BLaER1 treated with 17β-estradiol and CSF1 and Interleukin-3, amounts not matched to agents 10 nM and 100 nM (cell line): ENCODE results near the gene RERGL.

Experiments
- H3K27ac ChIP-seq, 11 experiments: shearing (Covaris generic); formaldehyde crosslinking; 2 replicates each; pipeline ENCODE4 v1.8.1; 2022
- H3K27me3 ChIP-seq, 11 experiments: shearing (Covaris generic); formaldehyde crosslinking; 2 replicates each; pipeline ENCODE4 v1.8.1; 2022
- H3K36me3 ChIP-seq, 11 experiments: shearing (Covaris generic); formaldehyde crosslinking; 2 replicates each; pipeline ENCODE4 v1.8.1; 2022
- H3K4me1 ChIP-seq, 10 experiments: shearing (Covaris generic); formaldehyde crosslinking; 2 replicates each; pipeline ENCODE4 v1.8.1; 2022
- H3K4me2 ChIP-seq, 11 experiments: shearing (Covaris generic); formaldehyde crosslinking; 2 replicates each; pipeline ENCODE4 v1.8.1; 2022
- H3K4me3 ChIP-seq, 10 experiments: shearing (Covaris generic); formaldehyde crosslinking; 2 replicates each; pipeline ENCODE4 v1.8.1; 2022
- H3K9ac ChIP-seq, 11 experiments: shearing (Covaris generic); formaldehyde crosslinking; 2 replicates each; pipeline ENCODE4 v1.8.1; 2022
- H3K9me3 ChIP-seq, 11 experiments: shearing (Covaris generic); formaldehyde crosslinking; replicated peaks in 1 of 11; 2 replicates each; pipeline ENCODE4 v1.8.1; 2022
- H4K20me1 ChIP-seq, 11 experiments: shearing (Covaris generic); formaldehyde crosslinking; 2 replicates each; pipeline ENCODE4 v1.8.1; 2022
- Cebpa-rat ChIP-seq, 11 experiments: shearing (Covaris generic); IDR thresholded peaks; 2 replicates each; pipeline ENCODE4 v1.8.1; 2022

The RERGL gene, protein sequence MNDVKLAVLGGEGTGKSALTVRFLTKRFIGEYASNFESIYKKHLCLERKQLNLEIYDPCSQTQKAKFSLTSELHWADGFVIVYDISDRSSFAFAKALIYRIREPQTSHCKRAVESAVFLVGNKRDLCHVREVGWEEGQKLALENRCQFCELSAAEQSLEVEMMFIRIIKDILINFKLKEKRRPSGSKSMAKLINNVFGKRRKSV

GRCh38 chr12:18090093-18090492, at the start of gene RERGL:
TSS of gene RERGL (minus strand) at chr12:18090193. CDS start at chr12:18090140, 53 bp downstream.
- no peak within 1 kb of the TSS for H3K4me3 ChIP-seq
- H3K9me3 ChIP-seq, result peaks cover 0 to 7% (median 0%) of the 10 kb centered on the region in 11 experiments; a peak in 3 of 22 replicates
- H3K27ac ChIP-seq, result no peak within 1 kb of the TSS
- peaks cover 0 to 5% (median 0%) of the 10 kb centered on the region in 10 experiments; a peak in 3 of 20 replicates for H3K4me1 ChIP-seq
- no peaks in the 10 kb centered on the region for H3K36me3 ChIP-seq
- TF ChIP-seq Cebpa-rat (IDR thresholded peaks at IDR 0.05), result no peak
- no peak within 1 kb of the TSS for H3K4me2 ChIP-seq
- no peaks in the 10 kb centered on the region for H3K27me3 ChIP-seq
- no peak within 1 kb of the TSS for H3K9ac ChIP-seq
- H4K20me1 ChIP-seq, result no peaks in the 10 kb centered on the region

GRCh38 chr12:18139254-18139653, 49.3 kb upstream of the RERGL start:
- Histone ChIP-seq H3K4me1 (peaks cover 10 to 31% (median 17%) of the 10 kb centered on the region in 10 experiments), H3K4me3 (peak overlapping the region in 3 of 10 experiments; percentile 6 to 28 (median 22); a peak in 2 of 20 replicates), H3K36me3 (no peaks in the 10 kb centered on the region), H3K4me2 (peak overlapping the region; percentile 37 to 89 (median 61); a peak in 21 of 22 replicates), H3K27me3 (no peaks in the 10 kb centered on the region), H3K27ac (peak overlapping the region; percentile 34 to 75 (median 71); a peak in 21 of 22 replicates), H4K20me1 (no peaks in the 10 kb centered on the region), H3K9me3 (no peaks in the 10 kb centered on the region), H3K9ac (peak overlapping the region; percentile 26 to 66 (median 50); a peak in 14 of 22 replicates)
- no peak for TF ChIP-seq Cebpa-rat (IDR thresholded peaks at IDR 0.05)

- H4K20me1 ChIP-seq, result no peaks in the 10 kb centered on the region
- H3K27me3 ChIP-seq, result no peaks in the 10 kb centered on the region
- peaks cover 0 to 3% (median 0%) of the 10 kb centered on the region in 11 experiments; a peak in 1 of 22 replicates for H3K9me3 ChIP-seq
- H3K27ac ChIP-seq, result no peak overlapping the region
- no peak for TF ChIP-seq Cebpa-rat (IDR thresholded peaks at IDR 0.05)
- H3K36me3 ChIP-seq, result no peaks in the 10 kb centered on the region
- H3K4me3 ChIP-seq, result no peak overlapping the region
- no peak overlapping the region for H3K9ac ChIP-seq
- H3K4me1 ChIP-seq, result peaks cover 10 to 22% (median 16%) of the 10 kb centered on the region in 10 experiments
- no peak overlapping the region for H3K4me2 ChIP-seq
Measured at GRCh38 chr12:18135509-18135908, 45.5 kb upstream of the RERGL start.

DNA sequence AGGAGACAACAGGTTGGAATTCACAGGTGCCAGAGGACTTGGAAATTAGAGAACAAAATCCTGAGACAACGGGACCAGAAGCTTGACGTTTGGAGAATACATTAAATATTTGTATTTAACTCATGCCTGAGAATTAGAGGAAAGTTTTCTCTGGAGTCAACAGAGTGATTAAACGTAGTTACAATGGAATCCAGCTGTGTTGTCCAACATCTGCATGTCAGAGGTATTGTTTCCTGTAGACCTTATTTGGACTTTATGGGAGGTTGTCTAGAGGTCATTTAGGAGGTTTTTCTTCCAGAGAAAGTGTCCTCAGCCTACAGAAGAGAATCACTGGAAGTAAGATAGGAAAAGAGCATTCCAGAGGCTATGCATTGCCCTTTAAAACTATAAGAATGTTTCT, 45.1 kb upstream of the RERGL start:
- no peak overlapping the region for H3K4me3 ChIP-seq
- no peaks in the 10 kb centered on the region for H4K20me1 ChIP-seq
- no peak overlapping the region for H3K9ac ChIP-seq
- peaks cover 0 to 3% (median 0%) of the 10 kb centered on the region in 11 experiments; a peak in 1 of 22 replicates for H3K9me3 ChIP-seq
- no peak overlapping the region for H3K27ac ChIP-seq
- no peak overlapping the region for H3K4me2 ChIP-seq
- TF ChIP-seq Cebpa-rat (IDR thresholded peaks at IDR 0.05), result no peak
- no peaks in the 10 kb centered on the region for H3K27me3 ChIP-seq
- H3K36me3 ChIP-seq, result no peaks in the 10 kb centered on the region
- H3K4me1 ChIP-seq, result peaks cover 10 to 22% (median 16%) of the 10 kb centered on the region in 10 experiments

GRCh38 chr12:18130851-18131250, 40.9 kb upstream of the RERGL start:
- no peaks in the 10 kb centered on the region for H4K20me1 ChIP-seq
- H3K9ac ChIP-seq, result no peak overlapping the region
- H3K4me2 ChIP-seq, result no peak overlapping the region
- H3K4me1 ChIP-seq, result peaks cover 0 to 11% (median 0%) of the 10 kb centered on the region in 10 experiments; a peak in 1 of 20 replicates
- H3K27ac ChIP-seq, result no peak overlapping the region
- no peaks in the 10 kb centered on the region for H3K27me3 ChIP-seq
- no peaks in the 10 kb centered on the region for H3K36me3 ChIP-seq
- peaks cover 22 to 31% (median 26%) of the 10 kb centered on the region in 11 experiments for H3K9me3 ChIP-seq
- no peak overlapping the region for H3K4me3 ChIP-seq
- no peak for TF ChIP-seq Cebpa-rat (IDR thresholded peaks at IDR 0.05)

DNA sequence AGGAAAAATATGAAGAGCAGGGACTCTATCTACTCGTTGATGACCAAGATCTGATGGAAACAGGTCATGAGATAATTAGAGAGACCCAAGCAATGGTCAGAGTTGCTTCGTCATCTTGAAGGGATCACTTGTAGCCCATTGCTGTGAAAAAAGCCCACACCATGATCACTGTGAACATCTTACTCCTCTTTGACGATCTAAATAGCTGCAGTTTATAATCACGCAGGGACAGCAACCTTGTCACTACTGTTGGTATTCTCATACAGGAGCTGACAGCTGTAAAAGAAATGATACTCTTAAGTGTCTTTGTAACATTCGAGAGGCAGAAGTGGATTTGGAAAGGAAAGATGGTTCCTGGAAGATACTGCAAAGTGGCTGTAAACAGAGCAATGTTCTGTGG, 33.7 kb upstream of the RERGL start:
- H3K27ac ChIP-seq, result no peak overlapping the region
- TF ChIP-seq Cebpa-rat (IDR thresholded peaks at IDR 0.05), result no peak
- no peaks in the 10 kb centered on the region for H3K36me3 ChIP-seq
- H3K4me1 ChIP-seq, result no peaks in the 10 kb centered on the region
- H3K4me2 ChIP-seq, result no peak overlapping the region
- no peak overlapping the region for H3K4me3 ChIP-seq
- no peak overlapping the region for H3K9ac ChIP-seq
- H3K27me3 ChIP-seq, result no peaks in the 10 kb centered on the region
- peaks cover 34 to 46% (median 38%) of the 10 kb centered on the region in 11 experiments for H3K9me3 ChIP-seq
- H4K20me1 ChIP-seq, result no peaks in the 10 kb centered on the region

- Histone ChIP-seq H3K36me3 (no peaks in the 10 kb centered on the region), H3K9ac (no peak overlapping the region), H3K27ac (no peak overlapping the region), H3K4me3 (no peak overlapping the region), H3K4me1 (no peaks in the 10 kb centered on the region), H3K4me2 (no peak overlapping the region), H3K9me3 (peaks cover 10 to 21% (median 14%) of the 10 kb centered on the region in 11 experiments), H3K27me3 (no peaks in the 10 kb centered on the region), H4K20me1 (no peaks in the 10 kb centered on the region)
- TF ChIP-seq Cebpa-rat (IDR thresholded peaks at IDR 0.05), result no peak
Measured at GRCh38 chr12:18120899-18121298, 30.9 kb upstream of the RERGL start.

- H3K9ac ChIP-seq, result no peak overlapping the region
- H3K4me1 ChIP-seq, result no peaks in the 10 kb centered on the region
- H3K4me2 ChIP-seq, result no peak overlapping the region
- no peak overlapping the region for H3K27ac ChIP-seq
- no peak overlapping the region for H3K4me3 ChIP-seq
- TF ChIP-seq Cebpa-rat (IDR thresholded peaks at IDR 0.05), result no peak
- no peaks in the 10 kb centered on the region for H4K20me1 ChIP-seq
- 0 out of 22 replicates have a peak, but pooled peaks cover 0 to 3% (median 0%) of the 10 kb centered on the region in 11 experiments for H3K36me3 ChIP-seq
- H3K27me3 ChIP-seq, result no peaks in the 10 kb centered on the region
- peaks cover 0 to 19% (median 9%) of the 10 kb centered on the region in 11 experiments; a peak in 20 of 22 replicates for H3K9me3 ChIP-seq
Measured at GRCh38 chr12:18108611-18109010, 18.6 kb upstream of the RERGL start.

DNA sequence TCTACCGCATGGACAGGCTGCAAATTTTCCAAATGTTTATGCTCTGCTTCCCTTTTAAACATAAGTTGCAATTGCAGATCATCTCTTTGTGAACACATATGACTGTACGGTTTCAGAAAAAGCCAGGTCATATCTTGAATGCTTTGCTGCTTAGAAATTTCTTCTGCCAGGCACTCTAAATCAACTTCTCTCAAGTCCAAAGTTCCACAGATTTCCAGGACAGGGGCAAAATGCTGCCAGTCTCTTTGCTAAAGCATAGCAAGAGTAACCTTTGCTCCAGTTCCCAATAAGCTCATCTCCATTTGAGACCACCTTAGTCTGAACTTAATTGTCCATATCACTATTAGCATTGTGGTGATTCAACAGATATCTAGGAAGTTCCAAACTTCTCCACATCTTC, 13.6 kb upstream of the RERGL start:
- H3K27me3 ChIP-seq, result no peaks in the 10 kb centered on the region
- no peak for TF ChIP-seq Cebpa-rat (IDR thresholded peaks at IDR 0.05)
- no peaks in the 10 kb centered on the region for H4K20me1 ChIP-seq
- H3K9me3 ChIP-seq, result peaks cover 11 to 37% (median 28%) of the 10 kb centered on the region in 11 experiments
- H3K4me1 ChIP-seq, result peaks cover 20 to 42% (median 28%) of the 10 kb centered on the region in 10 experiments
- H3K27ac ChIP-seq, result no peak overlapping the region
- peaks cover 0 to 14% (median 0%) of the 10 kb centered on the region in 11 experiments; a peak in 4 of 22 replicates for H3K36me3 ChIP-seq
- 0 out of 20 replicates have a peak overlapping the region, but pooled peaks of 1 of the 10 experiments have one; percentile 5 for H3K4me3 ChIP-seq
- H3K4me2 ChIP-seq, result no peak overlapping the region
- no peak overlapping the region for H3K9ac ChIP-seq
